ENCODE results near the gene SLC13A3.
A peak's percentile ranks its signal among the peaks of the same experiment; 100 is the strongest.

SLC13A3 gene

GRCh38 chr20:46563860-46564221 lies 87.4 kb downstream of the SLC13A3 start:
- Histone ChIP-seq H3K4me1 (ENCODE audit: insufficient read depth, low read length, poor library complexity, severe bottlenecking) (peaks cover 37% of the 10 kb centered on the region), H3K36me3 (ENCODE audit: insufficient read depth, low read length) (no peaks in the 10 kb centered on the region), H3K27me3 (ENCODE audit: insufficient read depth, low read length, poor library complexity, severe bottlenecking) (no peaks in the 10 kb centered on the region), H3K9ac (ENCODE audit: low read depth, low read length, poor library complexity, severe bottlenecking) (no peak overlapping the region), H2AFZ (ENCODE audit: low read length) (peak overlapping the region; percentile 38; the same call in 1 of the 2 replicates), H3K79me2 (ENCODE audit: insufficient read depth, low read length) (no peaks in the 10 kb centered on the region), H3K4me2 (ENCODE audit: low read depth, low read length, poor library complexity, severe bottlenecking) (no peak overlapping the region), H3K9me3 (ENCODE audit: insufficient read depth, low read depth, low read length) (no peaks in the 10 kb centered on the region), H3K9me2 (replicated peaks; ENCODE audit: low read depth, low read length) (no peaks in the 10 kb centered on the region), H3K4me3 (ENCODE audit: low read length, poor library complexity, severe bottlenecking) (no peak overlapping the region), H3F3A (ENCODE audit: low read depth) (no peaks in the 10 kb centered on the region), H4K20me1 (ENCODE audit: insufficient read depth, low read length, poor library complexity, severe bottlenecking) (no peaks in the 10 kb centered on the region)
- TF ChIP-seq EZH2phosphoT487 (IDR thresholded peaks at IDR 0.05; ENCODE audit: borderline replicate concordance): no peak
- no peak for TF ChIP-seq CTCF (conservative IDR thresholded peaks at IDR 0.05; ENCODE audit: low read length)

- no peaks in the 10 kb centered on the region for H3K9me2 ChIP-seq (replicated peaks; ENCODE audit: low read depth, low read length)
- H3K4me1 ChIP-seq (ENCODE audit: insufficient read depth, low read length, poor library complexity, severe bottlenecking): peaks cover 42% of the 10 kb centered on the region
- no peaks in the 10 kb centered on the region for H3K27me3 ChIP-seq (ENCODE audit: insufficient read depth, low read length, poor library complexity, severe bottlenecking)
- H2AFZ ChIP-seq (ENCODE audit: low read length): peak overlapping the region; percentile 70; the same call in 1 of the 2 replicates
- no peaks in the 10 kb centered on the region for H3K79me2 ChIP-seq (ENCODE audit: insufficient read depth, low read length)
- no peaks in the 10 kb centered on the region for H3K9me3 ChIP-seq (ENCODE audit: insufficient read depth, low read depth, low read length)
- no peaks in the 10 kb centered on the region for H3K36me3 ChIP-seq (ENCODE audit: insufficient read depth, low read length)
- H3F3A ChIP-seq (ENCODE audit: low read depth): no peaks in the 10 kb centered on the region
- no peaks in the 10 kb centered on the region for H4K20me1 ChIP-seq (ENCODE audit: insufficient read depth, low read length, poor library complexity, severe bottlenecking)
- H3K4me3 ChIP-seq (ENCODE audit: low read length, poor library complexity, severe bottlenecking): no peak overlapping the region
- H3K9ac ChIP-seq (ENCODE audit: low read depth, low read length, poor library complexity, severe bottlenecking): no peak overlapping the region
- TF ChIP-seq CTCF (conservative IDR thresholded peaks at IDR 0.05; ENCODE audit: low read length): no peak
- H3K4me2 ChIP-seq (ENCODE audit: low read depth, low read length, poor library complexity, severe bottlenecking): no peak overlapping the region
These were observed 87.9 kb downstream of the SLC13A3 start for GRCh38 chr20:46563170-46563859.

- Histone ChIP-seq H4K20me1 (ENCODE audit: insufficient read depth, low read length, poor library complexity, severe bottlenecking) (no peaks in the 10 kb centered on the region), H3K9ac (ENCODE audit: low read depth, low read length, poor library complexity, severe bottlenecking) (peak overlapping the region; percentile 27), H2AFZ (ENCODE audit: low read length) (peak overlapping the region; percentile 70), H3K36me3 (ENCODE audit: insufficient read depth, low read length) (no peaks in the 10 kb centered on the region), H3K4me3 (ENCODE audit: low read length, poor library complexity, severe bottlenecking) (peak overlapping the region; percentile 44), H3K79me2 (ENCODE audit: insufficient read depth, low read length) (no peaks in the 10 kb centered on the region), H3F3A (ENCODE audit: low read depth) (no peaks in the 10 kb centered on the region), H3K4me1 (ENCODE audit: insufficient read depth, low read length, poor library complexity, severe bottlenecking) (peaks cover 42% of the 10 kb centered on the region), H3K4me2 (ENCODE audit: low read depth, low read length, poor library complexity, severe bottlenecking) (peak overlapping the region; percentile 59), H3K27me3 (ENCODE audit: insufficient read depth, low read length, poor library complexity, severe bottlenecking) (no peaks in the 10 kb centered on the region), H3K9me3 (ENCODE audit: insufficient read depth, low read depth, low read length) (no peaks in the 10 kb centered on the region), H3K9me2 (replicated peaks; ENCODE audit: low read depth, low read length) (no peaks in the 10 kb centered on the region)
- TF ChIP-seq CTCF (conservative IDR thresholded peaks at IDR 0.05; ENCODE audit: low read length): peak; percentile 85
- no peak for TF ChIP-seq EZH2phosphoT487 (IDR thresholded peaks at IDR 0.05; ENCODE audit: borderline replicate concordance)
These were observed 88.7 kb downstream of the SLC13A3 start for GRCh38 chr20:46562373-46563169.
